NCI-H2029 (cell line): ENCODE measurements around the gene LRP4.

Experiments used
- DNase-seq: peaks from one replicate; lab custom pipeline; 2025; lab: John Stamatoyannopoulos, UW

The LRP4 gene

GRCh38 chr11:46845740-46846509 is 72.4 kb downstream of the LRP4 start, which contains the start of gene CKAP5:
TSS of gene CKAP5 (minus strand) at chr11:46846280. CDS start at chr11:46821231, 25,049 bp downstream.
- DNase-seq: peak; percentile 89

- DNase-seq: peak; percentile 33
Observed at GRCh38 chr11:46845440-46845739, 73.0 kb downstream of the LRP4 start.

GRCh38 chr11:46840116-46840515 is 78.2 kb downstream of the LRP4 start:
- DNase-seq: no peak

- no peak for DNase-seq
Observed at GRCh38 chr11:46838501-46838900, 79.8 kb downstream of the LRP4 start.

GRCh38 chr11:46837860-46838259 is 80.5 kb downstream of the LRP4 start:
- DNase-seq: no peak

- DNase-seq: no peak
Observed at GRCh38 chr11:46836870-46837269, 81.5 kb downstream of the LRP4 start.

- DNase-seq: no peak
Observed at GRCh38 chr11:46836431-46836830, 81.9 kb downstream of the LRP4 start.

GRCh38 chr11:46835897-46836296 is 82.5 kb downstream of the LRP4 start:
- no peak for DNase-seq

- DNase-seq: no peak
Observed at GRCh38 chr11:46834821-46835220, 83.5 kb downstream of the LRP4 start.

- no peak for DNase-seq
Observed at GRCh38 chr11:46832511-46833214, 85.7 kb downstream of the LRP4 start.

- DNase-seq: no peak
Observed at GRCh38 chr11:46827995-46828394, 90.4 kb downstream of the LRP4 start.

GRCh38 chr11:46826310-46827044 is 91.9 kb downstream of the LRP4 start:
- DNase-seq: peak; percentile 78

- no peak for DNase-seq
Observed at GRCh38 chr11:46808799-46809431, 109.4 kb downstream of the LRP4 start.
